GM23338 (cell line): Measurements from ENCODE around the gene RIMS4. TPM values are rescaled to one million over a fixed set of nuclear protein-coding genes. Genes with fewer than 3 reads are reported as not detected.

ENCODE experiments used
- ATAC-seq: fragments of 200-7000 bp; cut with Tn5 transposase; 3 replicates; pipeline ENCODE4 v1.9.1; 2020
- DNase-seq: peaks from one replicate; pipeline ENCODE4 v3.0.0-alpha.2; 2015; ENCODE audit warnings: low spot score
- H2AFZ ChIP-seq: fragments of 200-600 bp; sonication (generic); 2 replicates; pipeline ENCODE4 v1.8.0; 2016; ENCODE audit warnings: antibody characterized with exemption, mild to moderate bottlenecking, moderate library complexity
- H3F3A ChIP-seq: fragments of 200-600 bp; sonication (generic); replicated peaks from 2 replicates; pipeline ENCODE4 v1.8.0; 2017; ENCODE audit warnings: antibody characterized with exemption, mixed run types, low read depth
- H3K27ac ChIP-seq: fragments of 200-600 bp; sonication (generic); 2 replicates; pipeline ENCODE4 v1.6.1; 2016; ENCODE audit warnings: low read depth
- H3K27me3 ChIP-seq: fragments of 200-600 bp; sonication (generic); 2 replicates; pipeline ENCODE4 v1.8.0; 2016; ENCODE audit warnings: mild to moderate bottlenecking, mixed run types, moderate library complexity; ENCODE audit not compliant: insufficient read depth
- H3K36me3 ChIP-seq: fragments of 200-600 bp; sonication (generic); 2 replicates; pipeline ENCODE4 v1.8.0; 2016; ENCODE audit warnings: mild to moderate bottlenecking; ENCODE audit not compliant: insufficient read depth
- H3K4me1 ChIP-seq: fragments of 200-600 bp; sonication (generic); 2 replicates; pipeline ENCODE4 v1.8.0; 2016; ENCODE audit warnings: mild to moderate bottlenecking, moderate library complexity; ENCODE audit not compliant: insufficient read depth
- H3K4me2 ChIP-seq: fragments of 200-600 bp; sonication (generic); 2 replicates; pipeline ENCODE4 v1.7.1; 2017; ENCODE audit warnings: mixed run types
- H3K4me3 ChIP-seq: fragments of 200-600 bp; sonication (generic); 2 replicates; pipeline ENCODE4 v1.6.1; 2016; ENCODE audit warnings: mixed run types
- H3K79me2 ChIP-seq: fragments of 200-600 bp; sonication (generic); replicated peaks from 2 replicates; pipeline ENCODE4 v1.8.0; 2017; ENCODE audit warnings: mild to moderate bottlenecking; ENCODE audit not compliant: insufficient read depth
- H3K9me2 ChIP-seq: fragments of 200-600 bp; sonication (generic); 2 replicates; pipeline ENCODE4 v1.8.0; 2017; ENCODE audit not compliant: insufficient read depth
- H4K20me1 ChIP-seq: fragments of 200-600 bp; sonication (generic); replicated peaks from 2 replicates; pipeline ENCODE4 v1.8.0; 2017; ENCODE audit warnings: mild to moderate bottlenecking; ENCODE audit not compliant: insufficient read depth
- H3K27ac Mint-ChIP-seq: 2 replicates; pipeline ENCODE4 v1.8.0; 2020; ENCODE audit warnings: inconsistent platforms, mild to moderate bottlenecking, moderate library complexity, mixed read lengths
- H3K27me3 Mint-ChIP-seq: 3 replicates; pipeline ENCODE4 v1.8.0; 2022; ENCODE audit warnings: low read depth, mild to moderate bottlenecking, moderate library complexity, mixed read lengths, inconsistent platforms; ENCODE audit not compliant: insufficient read depth, poor library complexity
- H3K36me3 Mint-ChIP-seq: 3 replicates; pipeline ENCODE4 v1.8.0; 2021; ENCODE audit warnings: low read depth, mild to moderate bottlenecking, inconsistent platforms, moderate library complexity, mixed read lengths
- H3K4me1 Mint-ChIP-seq: 3 replicates; pipeline ENCODE4 v1.8.0; 2020; ENCODE audit warnings: mild to moderate bottlenecking, inconsistent platforms, mixed read lengths
- H3K4me3 Mint-ChIP-seq: 3 replicates; pipeline ENCODE4 v1.8.0; 2021; ENCODE audit warnings: moderate library complexity, mild to moderate bottlenecking, inconsistent platforms, mixed read lengths
- H3K9me3 Mint-ChIP-seq: 3 replicates; pipeline ENCODE4 v1.8.0; 2020; ENCODE audit warnings: moderate library complexity, mild to moderate bottlenecking, inconsistent platforms, mixed read lengths
- CREB1 ChIP-seq: fragments of 250-450 bp; sonication (Bioruptor Pico); IDR thresholded peaks from 2 replicates; pipeline ENCODE4 v1.5.0; 2020; ENCODE audit warnings: low read depth, mild to moderate bottlenecking, moderate library complexity
- EZH2 ChIP-seq: fragments of 200-600 bp; sonication (generic); IDR thresholded peaks from one replicate; pipeline ENCODE4 v1.8.0; 2017; ENCODE audit warnings: antibody characterized with exemption, mild to moderate bottlenecking, low read depth; ENCODE audit not compliant: unreplicated experiment
- JUNB ChIP-seq: IDR thresholded peaks from one replicate; pipeline ENCODE4 v1.6.1; 2016; ENCODE audit warnings: antibody characterized with exemption; ENCODE audit not compliant: unreplicated experiment
- NANOG ChIP-seq: IDR thresholded peaks from 2 replicates; pipeline ENCODE4 v1.6.1; 2016; ENCODE audit warnings: antibody characterized with exemption, borderline replicate concordance
- polyA plus RNA-seq: library from polyadenylated mRNA; unstranded; fragments of >200 nt; fragmentation: Nextera tagmentation; extraction: Ambion mirVana; gene quantifications from 2 replicates; pipeline ENCODE4 v1.2.1, GENCODE V29; 2016
- total RNA-seq: library from RNA; depleted of rRNA; stranded (reverse); fragments of >200 nt; shearing (Covaris generic); gene quantifications from 2 replicates; pipeline ENCODE4 v1.2.3, GENCODE V29; 2014
- TF ChIP-seq, protein P1 (sequence below): fragments of 250-450 bp; sonication (Bioruptor Pico); IDR thresholded peaks from 2 replicates; pipeline ENCODE4 v1.5.0; 2020; ENCODE audit warnings: mild to moderate bottlenecking, moderate library complexity
- TF ChIP-seq, protein P2 (sequence below): IDR thresholded peaks from 2 replicates; pipeline ENCODE4 v1.6.1; 2016; ENCODE audit warnings: antibody characterized with exemption

RIMS4 gene
- total and polyA plus RNA-seq, 2 experiments from 2014 or later: 3.5 to 39.7 TPM

DNA sequence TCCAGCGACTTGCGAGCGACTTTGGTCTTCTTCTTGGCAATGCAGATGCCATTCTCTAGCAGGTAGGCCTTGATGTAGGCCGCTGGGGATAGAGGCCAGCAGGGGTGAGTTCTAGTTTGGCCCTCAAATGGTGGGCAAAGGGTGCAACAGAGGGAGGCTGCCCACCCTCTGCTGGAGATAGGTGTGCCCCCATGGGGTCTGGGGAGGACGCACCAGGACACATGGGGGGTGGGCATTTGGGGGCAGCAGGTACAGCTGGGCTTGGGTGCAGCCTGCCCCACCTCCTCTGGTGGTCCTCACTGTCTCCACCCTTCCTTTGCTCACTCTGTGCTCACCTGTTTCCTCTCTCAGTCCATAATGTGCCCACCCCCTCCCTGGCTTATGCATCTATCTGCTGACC lies 53.4 kb downstream of the RIMS4 start (continued):
- TF ChIP-seq, protein P1, sequence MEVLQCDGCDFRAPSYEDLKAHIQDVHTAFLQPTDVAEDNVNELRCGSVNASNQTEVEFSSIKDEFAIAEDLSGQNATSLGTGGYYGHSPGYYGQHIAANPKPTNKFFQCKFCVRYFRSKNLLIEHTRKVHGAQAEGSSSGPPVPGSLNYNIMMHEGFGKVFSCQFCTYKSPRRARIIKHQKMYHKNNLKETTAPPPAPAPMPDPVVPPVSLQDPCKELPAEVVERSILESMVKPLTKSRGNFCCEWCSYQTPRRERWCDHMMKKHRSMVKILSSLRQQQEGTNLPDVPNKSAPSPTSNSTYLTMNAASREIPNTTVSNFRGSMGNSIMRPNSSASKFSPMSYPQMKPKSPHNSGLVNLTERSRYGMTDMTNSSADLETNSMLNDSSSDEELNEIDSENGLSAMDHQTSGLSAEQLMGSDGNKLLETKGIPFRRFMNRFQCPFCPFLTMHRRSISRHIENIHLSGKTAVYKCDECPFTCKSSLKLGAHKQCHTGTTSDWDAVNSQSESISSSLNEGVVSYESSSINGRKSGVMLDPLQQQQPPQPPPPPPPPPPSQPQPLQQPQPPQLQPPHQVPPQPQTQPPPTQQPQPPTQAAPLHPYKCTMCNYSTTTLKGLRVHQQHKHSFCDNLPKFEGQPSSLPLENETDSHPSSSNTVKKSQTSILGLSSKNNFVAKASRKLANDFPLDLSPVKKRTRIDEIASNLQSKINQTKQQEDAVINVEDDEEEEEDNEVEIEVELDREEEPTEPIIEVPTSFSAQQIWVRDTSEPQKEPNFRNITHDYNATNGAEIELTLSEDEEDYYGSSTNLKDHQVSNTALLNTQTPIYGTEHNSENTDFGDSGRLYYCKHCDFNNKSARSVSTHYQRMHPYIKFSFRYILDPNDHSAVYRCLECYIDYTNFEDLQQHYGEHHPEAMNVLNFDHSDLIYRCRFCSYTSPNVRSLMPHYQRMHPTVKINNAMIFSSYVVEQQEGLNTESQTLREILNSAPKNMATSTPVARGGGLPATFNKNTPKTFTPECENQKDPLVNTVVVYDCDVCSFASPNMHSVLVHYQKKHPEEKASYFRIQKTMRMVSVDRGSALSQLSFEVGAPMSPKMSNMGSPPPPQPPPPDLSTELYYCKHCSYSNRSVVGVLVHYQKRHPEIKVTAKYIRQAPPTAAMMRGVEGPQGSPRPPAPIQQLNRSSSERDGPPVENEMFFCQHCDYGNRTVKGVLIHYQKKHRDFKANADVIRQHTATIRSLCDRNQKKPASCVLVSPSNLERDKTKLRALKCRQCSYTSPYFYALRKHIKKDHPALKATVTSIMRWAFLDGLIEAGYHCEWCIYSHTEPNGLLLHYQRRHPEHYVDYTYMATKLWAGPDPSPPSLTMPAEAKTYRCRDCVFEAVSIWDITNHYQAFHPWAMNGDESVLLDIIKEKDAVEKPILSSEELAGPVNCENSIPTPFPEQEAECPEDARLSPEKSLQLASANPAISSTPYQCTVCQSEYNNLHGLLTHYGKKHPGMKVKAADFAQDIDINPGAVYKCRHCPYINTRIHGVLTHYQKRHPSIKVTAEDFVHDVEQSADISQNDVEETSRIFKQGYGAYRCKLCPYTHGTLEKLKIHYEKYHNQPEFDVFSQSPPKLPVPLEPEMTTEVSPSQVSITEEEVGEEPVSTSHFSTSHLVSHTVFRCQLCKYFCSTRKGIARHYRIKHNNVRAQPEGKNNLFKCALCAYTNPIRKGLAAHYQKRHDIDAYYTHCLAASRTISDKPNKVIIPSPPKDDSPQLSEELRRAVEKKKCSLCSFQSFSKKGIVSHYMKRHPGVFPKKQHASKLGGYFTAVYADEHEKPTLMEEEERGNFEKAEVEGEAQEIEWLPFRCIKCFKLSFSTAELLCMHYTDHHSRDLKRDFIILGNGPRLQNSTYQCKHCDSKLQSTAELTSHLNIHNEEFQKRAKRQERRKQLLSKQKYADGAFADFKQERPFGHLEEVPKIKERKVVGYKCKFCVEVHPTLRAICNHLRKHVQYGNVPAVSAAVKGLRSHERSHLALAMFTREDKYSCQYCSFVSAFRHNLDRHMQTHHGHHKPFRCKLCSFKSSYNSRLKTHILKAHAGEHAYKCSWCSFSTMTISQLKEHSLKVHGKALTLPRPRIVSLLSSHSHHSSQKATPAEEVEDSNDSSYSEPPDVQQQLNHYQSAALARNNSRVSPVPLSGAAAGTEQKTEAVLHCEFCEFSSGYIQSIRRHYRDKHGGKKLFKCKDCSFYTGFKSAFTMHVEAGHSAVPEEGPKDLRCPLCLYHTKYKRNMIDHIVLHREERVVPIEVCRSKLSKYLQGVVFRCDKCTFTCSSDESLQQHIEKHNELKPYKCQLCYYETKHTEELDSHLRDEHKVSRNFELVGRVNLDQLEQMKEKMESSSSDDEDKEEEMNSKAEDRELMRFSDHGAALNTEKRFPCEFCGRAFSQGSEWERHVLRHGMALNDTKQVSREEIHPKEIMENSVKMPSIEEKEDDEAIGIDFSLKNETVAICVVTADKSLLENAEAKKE: no peak
- TF ChIP-seq NANOG: no peak
- TF ChIP-seq CREB1 (CRISPR knock-in tag): no peak

DNA sequence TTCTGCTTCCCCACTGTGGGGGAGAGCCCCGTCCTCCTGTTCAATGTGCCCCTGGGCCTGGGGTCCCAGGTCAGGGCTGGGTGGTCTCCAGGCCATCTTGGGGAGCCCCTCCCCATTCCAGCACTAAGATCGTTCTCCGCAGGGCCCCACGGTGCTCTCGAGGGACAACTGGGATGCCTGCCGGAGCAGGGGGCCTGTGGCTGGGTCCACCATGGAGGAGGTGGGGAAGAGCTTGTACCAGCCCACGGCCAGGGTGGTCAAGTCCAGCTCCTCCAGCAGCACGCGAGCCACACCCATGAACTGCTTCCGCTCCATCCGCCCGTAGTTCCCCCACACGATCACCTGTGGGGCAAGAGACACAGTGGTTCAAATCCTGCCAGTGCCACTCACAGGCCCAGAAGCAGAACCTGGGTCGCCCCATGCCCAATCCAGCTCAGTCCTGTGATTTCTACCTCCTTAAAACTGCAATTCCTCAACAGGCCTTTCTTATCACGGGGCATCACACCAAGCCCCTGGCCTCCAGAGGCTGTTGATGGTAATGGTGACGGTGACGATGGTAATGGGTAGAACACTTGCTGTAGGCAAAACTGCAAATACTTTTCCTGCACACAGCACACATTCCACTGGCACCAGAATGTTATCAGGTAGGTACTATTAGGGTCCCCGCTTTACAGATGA lies 54.2 kb downstream of the RIMS4 start:
- no peaks in the 10 kb centered on the region for H3F3A ChIP-seq
- peaks cover 8% of the 10 kb centered on the region; the same call in 2 of the 3 replicates for H3K4me1 Mint-ChIP-seq
- ATAC-seq: no peak
- H3K36me3 Mint-ChIP-seq: peaks cover 8% of the 10 kb centered on the region; the same call in 2 of the 3 replicates
- no peak overlapping the region for H3K4me3 Mint-ChIP-seq
- H3K4me3 ChIP-seq: no peak overlapping the region
- H3K27ac ChIP-seq: no peak overlapping the region
- H3K36me3 ChIP-seq: no peaks in the 10 kb centered on the region
- no peaks in the 10 kb centered on the region; the same call in 1 of the 2 replicates for H4K20me1 ChIP-seq
- no peak for DNase-seq
- no peaks in the 10 kb centered on the region for H3K9me2 ChIP-seq
- H3K9me3 Mint-ChIP-seq: no peaks in the 10 kb centered on the region
- no peaks in the 10 kb centered on the region for H3K27me3 ChIP-seq
- no peak overlapping the region for H3K27ac Mint-ChIP-seq
- H3K4me2 ChIP-seq: no peak overlapping the region
- TF ChIP-seq EZH2 (no peak), NANOG (no peak), JUNB (no peak)
- TF ChIP-seq, protein P2, sequence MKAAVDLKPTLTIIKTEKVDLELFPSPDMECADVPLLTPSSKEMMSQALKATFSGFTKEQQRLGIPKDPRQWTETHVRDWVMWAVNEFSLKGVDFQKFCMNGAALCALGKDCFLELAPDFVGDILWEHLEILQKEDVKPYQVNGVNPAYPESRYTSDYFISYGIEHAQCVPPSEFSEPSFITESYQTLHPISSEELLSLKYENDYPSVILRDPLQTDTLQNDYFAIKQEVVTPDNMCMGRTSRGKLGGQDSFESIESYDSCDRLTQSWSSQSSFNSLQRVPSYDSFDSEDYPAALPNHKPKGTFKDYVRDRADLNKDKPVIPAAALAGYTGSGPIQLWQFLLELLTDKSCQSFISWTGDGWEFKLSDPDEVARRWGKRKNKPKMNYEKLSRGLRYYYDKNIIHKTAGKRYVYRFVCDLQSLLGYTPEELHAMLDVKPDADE: no peak
- H2AFZ ChIP-seq: no peak overlapping the region
- H3K79me2 ChIP-seq: no peaks in the 10 kb centered on the region
- H3K27me3 Mint-ChIP-seq: peaks cover 12% of the 10 kb centered on the region
- H3K4me1 ChIP-seq: 0 out of 2 replicates have a peak, but pooled peaks cover 3% of the 10 kb centered on the region
